Frontal cortex (tissue), 4 donors: Measurements from ENCODE around the gene POC1B. TPM values are rescaled to one million over a fixed set of nuclear protein-coding genes. Genes with fewer than 3 reads are reported as not detected.

ENCODE experiments used
- DNase-seq, 2 donors: peaks; one replicate each; pipeline ENCODE4 v3.0.0; 2012; ENCODE audit warnings: low spot score in 2 of 2
- FAIRE-seq: peaks from 2 replicates; lab custom pipeline; 2012; peaks lifted over from hg19 to GRCh38; lab: Jason Lieb, UNC
- small RNA-seq: library from RNA; depleted of rRNA; stranded (forward); fragments of <200 nt; gene quantifications from one replicate; pipeline ENCODE3, GENCODE V24; 2014
- total RNA-seq: library from RNA; depleted of rRNA; stranded (reverse); fragments of >200 nt; gene quantifications from one replicate; pipeline ENCODE4 v1.2.3, GENCODE V29; 2014
- donor health status: control.
- donor health status: control.
- donor health status: control.

POC1B gene
- total RNA-seq, 1 donor from 2014 or later, result 93.8 TPM

GRCh38 chr12:89370850-89371249 is 155.0 kb downstream of the POC1B start:
- FAIRE-seq (no peak), DNase-seq (no peak)

GRCh38 chr12:89370421-89370831 is 155.4 kb downstream of the POC1B start:
- FAIRE-seq, result no peak

More at GRCh38 chr12:89370421-89370831, 155.4 kb downstream of the POC1B start:
- no peak for DNase-seq

Small RNA genes lying within 50 kb of the gene (small RNA-seq; reads per million reads assigned to genes)
- gene AC025034.2 (not detected), gene POC1B-GALNT4 (not detected)

Other genes with a start within 250 kb of the POC1B start
- 38.3 TPM for gene DUSP6, start 173.5 kb downstream of the POC1B start, total RNA-seq
- 3.3 TPM for gene GALNT4, start 1.3 kb downstream of the POC1B start, total RNA-seq
- 248 TPM for gene ATP2B1, start 182.8 kb upstream of the POC1B start, total RNA-seq